HEK293 (cell line): ENCODE results near the gene CACNA1H.

Source experiments
- ATF2 ChIP-seq: fragments of 450-650 bp; formaldehyde crosslinking; IDR thresholded peaks from 2 replicates; pipeline ENCODE4 v1.5.1; 2016; ENCODE audit warnings: missing biosample characterization, missing genetic modification characterization, low read depth
- BCL11A ChIP-seq: fragments of 450-650 bp; formaldehyde crosslinking; IDR thresholded peaks from 2 replicates; pipeline ENCODE4 v1.5.1; 2016; ENCODE audit warnings: low read depth, missing biosample characterization, missing genetic modification characterization
- CTCF ChIP-seq: fragments of 450-650 bp; formaldehyde crosslinking; IDR thresholded peaks from 2 replicates; pipeline ENCODE4 v1.5.1; 2016; ENCODE audit warnings: missing biosample characterization, missing genetic modification characterization
- KLF9 ChIP-seq: fragments of 450-650 bp; formaldehyde crosslinking; IDR thresholded peaks from 2 replicates; pipeline ENCODE4 v1.5.1; 2016; ENCODE audit warnings: missing biosample characterization, missing genetic modification characterization, low read depth
- REPIN1 ChIP-seq: fragments of 450-650 bp; formaldehyde crosslinking; IDR thresholded peaks from 2 replicates; pipeline ENCODE4 v1.5.1; 2017; ENCODE audit warnings: missing biosample characterization, missing genetic modification characterization, low read depth
- ZNF274 ChIP-seq, 2 experiments: fragments of 200-500 bp in 1 of 2; fragments of 450-650 bp in 1 of 2; sonication (Bioruptor generic) in 1 of 2; formaldehyde crosslinking in 1 of 2; IDR thresholded peaks; 2 replicates each; pipeline versions ENCODE4 v1.5.1 to v1.6.1; 2014 to 2016; ENCODE audit warnings: borderline replicate concordance in 1 of 2, inconsistent platforms in 1 of 2, low read length in 1 of 2, missing biosample characterization in 1 of 2, missing genetic modification characterization in 1 of 2
- ZNF311 ChIP-seq: fragments of 450-650 bp; formaldehyde crosslinking; IDR thresholded peaks from 2 replicates; pipeline ENCODE4 v1.5.1; 2017; ENCODE audit warnings: missing biosample characterization, missing genetic modification characterization, borderline replicate concordance
- ZNF335 ChIP-seq: fragments of 450-650 bp; formaldehyde crosslinking; conservative IDR thresholded peaks from 2 replicates; pipeline ENCODE4 v1.5.1; 2016; ENCODE audit warnings: missing biosample characterization, missing genetic modification characterization

GRCh38 chr16:1264345-1265089, 111.6 kb downstream of the CACNA1H start:
- TF ChIP-seq REPIN1 (tag by site-specific recombination) = no peak
- no peak for TF ChIP-seq ZNF335 (tag by site-specific recombination)
- TF ChIP-seq ATF2 (tag by site-specific recombination) = no peak
- no peak for TF ChIP-seq CTCF (tag by site-specific recombination)
- no peak for TF ChIP-seq KLF9 (tag by site-specific recombination)
- TF ChIP-seq BCL11A (tag by site-specific recombination) = no peak
- no peak for TF ChIP-seq ZNF274 (IDR thresholded peaks at IDR 0.05; ENCODE audit: low read length)
- no peak for TF ChIP-seq ZNF274 (tag by site-specific recombination; IDR thresholded peaks at IDR 0.05; ENCODE audit: borderline replicate concordance)
- TF ChIP-seq ZNF311 (tag by site-specific recombination) = no peak
